ENCODE data around the gene CMSS1.
A peak's percentile ranks its signal among the peaks of the same experiment; 100 is the strongest.

CMSS1 gene

DNA sequence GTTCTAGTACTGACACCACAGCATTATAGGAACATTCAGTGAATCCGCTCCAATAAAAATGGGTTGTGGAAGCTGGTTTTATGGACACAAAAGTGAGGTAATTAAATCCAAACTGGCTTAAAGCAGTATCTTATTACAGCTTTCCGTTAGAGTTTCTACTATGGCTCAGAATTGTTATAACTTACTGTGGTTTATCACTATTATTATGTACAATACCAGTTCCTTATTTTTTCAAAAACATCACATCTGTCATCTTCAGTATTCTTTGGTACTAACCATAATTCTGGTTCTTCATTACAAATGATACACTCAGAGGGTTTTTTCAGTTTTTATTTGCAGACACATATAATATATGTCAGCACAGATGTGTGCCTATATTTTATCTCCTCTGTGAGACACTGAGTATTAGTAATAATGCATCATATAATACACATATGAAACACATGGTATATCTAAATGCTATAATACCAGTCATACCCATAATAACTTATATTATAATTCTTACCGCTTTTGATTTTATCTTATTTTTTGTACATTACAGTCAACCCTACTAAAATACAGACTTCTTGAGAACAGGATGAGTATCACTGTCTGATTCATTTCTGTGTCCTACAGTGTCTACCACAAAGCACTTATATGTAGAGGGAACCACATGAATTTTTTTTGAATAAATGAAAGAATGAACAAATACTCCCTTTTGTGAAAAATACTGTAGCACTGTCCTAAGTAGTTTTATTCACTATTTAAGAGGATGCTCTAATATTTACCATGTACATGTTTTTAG is 39.0 kb downstream of the CMSS1 start:
- DNase-seq = no peak

DNA sequence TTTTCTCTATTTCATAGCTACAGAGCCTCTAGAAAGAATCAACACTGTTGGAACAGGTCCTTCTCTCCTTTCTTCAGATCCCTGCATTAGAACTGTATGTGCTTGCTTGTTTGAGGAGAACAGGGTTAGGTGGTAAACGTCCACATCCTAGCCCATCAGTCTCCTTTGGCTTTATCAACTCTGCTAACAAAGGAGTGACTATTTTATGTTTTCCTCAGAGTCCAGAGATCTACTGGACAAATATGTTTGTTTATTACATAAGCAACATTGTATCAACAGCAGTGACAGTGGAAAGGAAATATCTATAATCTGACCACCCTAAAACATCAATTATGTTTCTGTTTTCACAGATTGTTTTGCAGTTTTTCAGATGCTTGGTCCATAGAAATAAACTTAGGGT is 39.6 kb downstream of the CMSS1 start:
- DNase-seq = no peak

DNA sequence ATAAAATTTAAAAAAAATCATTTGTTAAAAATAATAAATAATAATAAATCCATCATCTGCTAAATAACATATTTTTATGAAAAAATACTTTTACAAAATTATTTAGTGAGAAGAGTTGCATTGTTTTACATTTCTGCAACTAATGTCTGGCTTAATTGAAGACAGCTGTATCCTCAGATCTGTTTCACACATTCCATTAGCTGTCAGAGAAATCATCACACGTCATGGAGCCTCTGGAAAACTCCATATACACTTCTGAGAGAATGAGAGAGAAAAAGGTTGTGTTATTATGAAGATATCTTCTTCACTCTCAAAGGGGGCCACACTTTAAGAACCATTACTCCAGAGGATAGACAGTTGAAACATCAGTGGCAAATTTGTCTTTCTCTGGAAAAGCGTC is 40.8 kb downstream of the CMSS1 start:
- no peak for DNase-seq

DNA sequence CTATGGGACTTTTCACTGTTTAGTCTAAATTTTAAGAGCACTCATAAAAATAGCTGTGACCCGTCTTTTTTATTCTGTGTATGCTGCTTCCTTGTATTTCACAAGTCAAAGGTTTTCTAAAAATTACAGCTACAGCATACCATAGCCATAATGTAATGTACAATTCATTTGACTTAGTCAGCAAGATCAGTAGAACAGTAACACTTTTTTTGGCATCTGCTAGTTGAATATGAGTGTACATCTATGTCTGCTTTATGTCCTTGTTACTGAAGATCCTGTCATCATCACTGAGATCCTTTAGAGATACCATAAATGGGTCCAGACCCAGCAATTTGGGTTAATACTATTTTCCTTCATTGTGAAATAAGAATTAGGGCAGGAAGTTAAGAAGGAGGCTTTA is 42.2 kb downstream of the CMSS1 start:
- peak; percentile 53 to 78 for DNase-seq

DNA sequence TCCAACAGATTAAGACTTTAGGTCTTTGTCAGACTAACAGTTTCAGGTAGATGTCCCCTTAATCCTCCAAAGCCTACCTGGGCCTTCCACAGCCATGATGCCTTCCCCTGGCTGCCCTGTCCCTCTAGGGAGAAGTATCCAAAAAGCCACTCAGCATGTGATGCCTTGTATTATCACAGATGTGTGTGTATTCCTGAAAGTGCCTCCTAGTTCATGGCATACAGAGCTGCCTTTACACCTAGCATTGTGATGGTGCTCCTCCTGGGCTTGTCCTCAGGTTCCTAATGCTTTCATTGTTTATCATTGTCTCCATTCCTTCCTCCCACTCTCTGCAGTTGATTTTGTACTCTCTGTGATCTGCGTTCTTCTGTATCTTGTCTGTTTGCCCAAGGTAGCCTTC is 43.6 kb downstream of the CMSS1 start:
- no peak for DNase-seq

DNA sequence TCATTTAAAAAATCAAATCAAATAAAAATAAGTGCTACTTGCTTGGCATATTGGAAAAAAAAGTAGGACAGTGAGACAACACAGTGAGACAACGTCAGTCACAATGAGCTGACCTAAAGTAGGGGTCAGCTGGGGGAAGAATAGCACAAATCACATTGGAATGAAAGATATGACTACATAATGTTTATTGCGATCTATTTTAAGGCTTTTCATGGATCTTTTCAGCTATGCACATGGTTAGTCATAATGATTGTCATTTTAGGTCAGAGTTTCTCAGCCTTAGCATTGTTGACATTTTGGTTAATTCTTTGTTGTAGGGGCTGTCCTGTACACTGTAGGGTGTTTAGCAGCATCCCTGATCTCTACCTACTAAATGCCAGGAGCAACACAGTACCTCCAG is 44.5 kb downstream of the CMSS1 start:
- DNase-seq = peak; percentile 35 to 73

DNA sequence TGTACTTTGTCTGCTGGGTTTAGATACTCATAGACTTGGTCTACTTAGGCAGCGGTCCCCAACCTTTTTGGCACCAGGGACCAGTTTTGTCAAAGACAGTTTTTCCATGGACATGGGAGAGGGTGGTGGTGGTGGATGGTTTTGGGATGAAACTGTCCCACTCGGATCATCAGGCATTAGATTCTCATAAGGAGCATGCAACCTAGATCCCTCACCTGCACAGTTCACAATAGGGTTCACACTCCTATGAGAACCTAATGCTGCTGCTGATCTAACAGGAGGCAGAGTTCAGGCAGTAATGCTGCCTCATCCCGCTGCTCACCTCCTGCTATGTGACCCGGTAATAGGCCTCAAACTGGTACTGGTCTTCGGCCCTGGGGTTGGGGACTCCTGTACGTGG is 45.3 kb downstream of the CMSS1 start:
- DNase-seq = no peak

DNA sequence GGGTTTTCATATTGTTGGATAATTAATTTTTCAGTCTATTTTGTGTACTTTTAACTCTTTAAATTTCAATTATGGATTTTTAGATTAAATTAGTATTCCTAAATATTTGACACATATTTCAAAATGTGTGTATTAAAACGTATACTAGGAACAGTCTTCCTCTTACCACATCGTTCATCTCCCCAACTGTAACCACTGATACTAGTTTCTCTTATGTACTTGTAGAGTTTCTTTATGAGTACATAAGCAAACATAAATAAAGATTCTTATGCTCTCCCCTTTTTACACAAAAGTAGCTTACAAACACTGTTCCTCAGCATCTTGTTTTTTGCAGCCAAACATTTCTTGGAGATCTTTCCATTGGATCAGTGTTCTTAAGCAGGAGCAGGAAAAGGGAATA is 45.9 kb downstream of the CMSS1 start:
- DNase-seq = no peak

DNA sequence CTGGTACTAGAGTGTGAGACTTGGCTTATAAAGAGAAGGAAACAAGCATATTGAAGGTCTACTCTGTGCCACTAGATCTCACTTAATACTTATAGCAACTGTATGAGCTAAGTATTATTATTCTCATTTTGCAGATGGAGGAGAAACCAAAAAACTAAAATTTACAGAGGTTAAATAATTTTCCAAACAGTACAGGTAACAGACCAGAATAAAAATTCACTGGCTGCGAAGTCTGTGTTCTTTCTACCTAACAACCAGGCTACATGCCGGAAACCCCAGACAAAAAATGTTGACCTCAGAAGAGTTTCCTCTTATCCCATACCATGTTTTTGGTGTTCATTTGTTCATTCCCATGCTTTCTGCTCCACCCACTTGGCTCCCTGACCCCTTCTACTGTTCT is 46.6 kb downstream of the CMSS1 start:
- no peak for DNase-seq

DNA sequence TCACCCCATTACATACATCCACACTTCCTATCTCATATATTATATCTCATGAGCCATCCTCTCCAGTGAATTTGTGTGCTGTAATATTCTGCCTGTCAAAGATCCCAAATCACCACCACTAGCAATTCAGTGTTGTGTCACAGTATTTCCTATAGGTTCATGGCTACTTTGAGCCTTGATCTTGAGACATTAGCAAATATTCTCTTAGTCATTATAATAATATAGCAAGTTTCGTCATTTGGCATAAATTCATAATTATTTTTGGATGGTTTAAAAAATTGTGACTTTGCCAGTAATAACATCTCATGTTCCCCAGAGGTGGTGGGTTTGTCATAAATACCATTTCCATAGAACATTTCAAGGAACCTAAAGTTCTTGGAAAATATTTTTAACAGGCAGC is 47.7 kb downstream of the CMSS1 start:
- DNase-seq = no peak

DNA sequence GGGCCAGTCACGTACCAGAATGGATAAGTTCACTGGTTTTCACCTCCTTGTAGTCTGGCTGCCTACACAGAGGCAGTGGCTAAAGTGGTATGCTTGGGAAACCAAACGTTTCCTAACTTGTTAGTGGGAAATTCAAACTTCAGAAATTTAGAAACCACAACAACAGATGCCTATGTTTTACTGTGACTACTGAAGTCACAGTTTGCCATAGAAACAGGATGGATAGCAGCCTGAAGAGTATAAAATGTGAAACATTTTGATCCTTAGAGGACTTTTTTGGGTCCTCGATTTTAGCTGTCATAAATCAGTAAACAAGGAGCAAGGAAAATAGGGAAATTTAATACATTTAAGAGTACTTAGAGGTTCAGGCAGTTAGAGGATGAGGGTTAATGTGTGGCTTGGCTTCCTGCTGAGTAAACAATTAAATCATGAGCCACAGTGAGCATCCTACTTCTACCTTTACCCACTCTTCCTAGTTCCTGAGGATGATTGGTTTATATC is 48.6 kb downstream of the CMSS1 start:
- peak in 1 of 2 experiments; percentile 64 for DNase-seq

DNA sequence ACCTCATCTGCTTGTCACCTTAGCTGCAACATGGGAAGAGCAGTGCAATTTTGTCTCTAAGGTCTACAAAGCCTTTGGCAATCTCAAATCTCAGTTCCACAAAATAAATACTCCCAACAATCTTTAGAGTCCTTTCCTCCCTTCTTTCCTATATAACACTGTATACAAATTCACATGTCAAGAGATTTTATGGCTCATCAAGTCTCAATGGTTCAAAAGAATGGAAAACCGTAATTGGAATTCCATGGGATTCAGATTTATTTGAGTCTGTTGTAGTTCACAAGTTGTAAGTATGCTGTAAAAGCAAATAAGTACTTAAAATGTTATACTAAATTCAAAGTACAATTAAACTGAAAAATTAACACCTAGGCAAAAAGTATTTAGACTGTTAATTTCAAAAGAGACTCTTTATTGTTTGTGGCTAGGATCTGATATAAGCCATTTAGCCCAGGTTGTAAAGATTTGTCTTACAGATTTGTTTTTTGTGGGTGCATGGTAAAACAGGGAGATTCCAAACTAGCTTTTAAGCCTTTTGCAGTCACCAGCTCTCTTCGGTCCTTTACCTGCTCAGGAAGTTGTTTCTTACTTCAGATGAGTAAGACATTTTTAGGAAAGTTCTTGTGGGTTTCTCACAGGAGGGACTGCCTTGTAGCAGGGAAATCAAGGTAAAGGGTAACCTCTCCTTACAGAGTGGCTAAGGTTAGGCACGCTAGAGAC is 50.1 kb downstream of the CMSS1 start:
- no peak for DNase-seq

DNA sequence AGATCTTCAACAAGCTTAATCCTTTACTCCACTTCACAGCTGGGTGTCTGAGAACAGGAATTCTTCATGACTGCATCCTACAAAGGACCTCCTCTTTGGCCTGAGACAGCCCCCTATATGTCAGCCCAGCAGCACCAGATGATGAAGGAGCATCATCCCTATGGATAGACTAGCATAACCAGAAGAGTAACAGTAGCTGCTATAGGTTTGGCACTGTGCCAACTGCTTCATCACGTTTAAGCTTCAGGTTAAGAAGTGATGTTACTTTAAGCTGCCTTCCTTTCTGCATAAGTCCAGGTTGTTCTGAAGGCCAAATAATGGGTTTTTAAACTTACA is 50.6 kb downstream of the CMSS1 start:
- no peak for DNase-seq

DNA sequence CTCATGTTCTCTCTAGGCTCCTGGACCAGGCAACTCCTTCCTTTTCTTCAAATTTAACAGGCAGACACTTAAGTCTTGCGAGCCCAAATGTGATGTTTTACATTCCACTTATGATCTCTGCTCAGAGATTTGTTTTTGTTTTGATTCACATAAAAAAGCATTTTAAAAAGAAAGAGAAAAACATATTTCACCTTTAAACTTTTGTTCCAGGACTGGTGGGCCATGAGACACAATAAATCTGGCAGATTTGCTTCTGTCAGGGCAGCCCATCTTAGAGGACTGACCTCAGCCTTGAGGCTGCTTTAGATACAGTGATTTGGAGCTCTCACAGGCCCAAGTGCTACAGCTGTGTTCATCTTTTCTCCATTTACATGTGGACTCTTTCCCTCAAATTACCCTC is 52.0 kb downstream of the CMSS1 start:
- no peak for DNase-seq

DNA sequence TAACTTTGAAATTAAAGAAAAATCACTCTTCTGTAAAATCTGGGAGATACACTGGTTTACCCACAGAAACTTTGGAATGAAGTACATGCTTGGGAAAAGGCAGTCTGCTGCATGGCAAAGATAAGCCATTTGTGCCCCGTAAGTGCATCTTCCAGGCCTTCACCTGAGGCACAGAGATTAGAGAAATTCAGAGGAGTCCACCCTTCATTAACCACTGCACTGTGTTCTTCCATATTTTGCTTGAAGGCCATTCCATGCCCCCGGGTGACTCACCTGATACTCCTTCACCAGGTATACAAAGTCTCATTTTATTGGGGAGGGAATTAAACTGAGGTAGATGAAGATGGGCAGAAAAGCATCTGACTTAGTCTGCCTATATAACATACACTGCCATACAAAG is 53.0 kb downstream of the CMSS1 start:
- no peak for DNase-seq

DNA sequence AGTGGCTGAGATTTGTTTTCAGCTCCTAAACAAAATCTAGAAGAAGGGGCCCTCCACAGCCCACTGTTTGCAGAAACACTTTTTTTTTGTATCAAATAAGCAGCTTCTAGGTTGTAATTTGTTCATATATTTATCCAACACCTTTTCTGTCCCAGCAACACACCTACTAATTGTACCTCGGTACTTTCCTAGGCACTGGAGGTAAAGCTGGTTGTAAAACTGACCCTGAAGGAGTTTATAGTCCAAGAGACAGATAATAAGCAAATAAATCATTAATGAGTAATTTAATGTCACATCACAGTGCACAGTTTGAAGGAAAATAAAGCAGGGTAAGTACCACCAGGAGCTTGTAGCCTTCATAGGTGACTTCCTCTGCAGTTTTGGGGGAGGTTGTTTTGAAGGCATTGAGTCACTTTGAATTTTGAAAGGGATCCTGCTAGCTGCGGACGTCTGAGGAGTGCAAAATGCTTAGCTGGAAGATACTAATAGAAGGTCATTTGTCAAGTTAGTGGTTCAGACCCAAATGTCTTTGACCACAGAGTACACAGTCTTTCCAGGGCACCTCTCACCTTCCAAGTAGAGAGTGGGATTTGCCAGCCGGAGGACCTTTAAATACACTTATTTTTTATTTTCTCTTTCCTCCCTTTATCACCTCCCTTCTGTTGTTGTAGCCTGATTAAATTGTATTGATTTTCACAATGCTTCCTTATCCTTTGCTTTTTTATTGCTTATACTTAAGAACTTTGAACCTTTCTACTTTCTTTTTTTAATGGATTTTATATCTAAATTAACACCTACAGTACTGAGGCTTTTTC is 53.8 kb downstream of the CMSS1 start:
- no peak for DNase-seq

DNA sequence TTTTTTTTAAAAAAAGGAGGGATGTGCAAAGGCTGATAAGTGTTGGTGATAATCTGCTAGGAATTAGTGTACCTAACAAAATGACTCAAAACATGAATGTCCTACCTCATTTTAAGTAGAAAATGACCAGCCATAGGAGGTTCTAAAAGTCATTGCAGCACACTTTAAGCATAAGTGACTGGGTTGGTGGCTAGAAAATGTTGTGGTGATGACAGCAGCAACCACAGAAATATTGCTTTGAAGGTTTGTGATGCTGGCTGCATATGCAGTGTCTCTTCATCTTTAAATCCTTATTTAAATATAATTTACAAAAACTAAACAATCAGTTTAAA is 55.2 kb downstream of the CMSS1 start:
- no peak for DNase-seq

DNA sequence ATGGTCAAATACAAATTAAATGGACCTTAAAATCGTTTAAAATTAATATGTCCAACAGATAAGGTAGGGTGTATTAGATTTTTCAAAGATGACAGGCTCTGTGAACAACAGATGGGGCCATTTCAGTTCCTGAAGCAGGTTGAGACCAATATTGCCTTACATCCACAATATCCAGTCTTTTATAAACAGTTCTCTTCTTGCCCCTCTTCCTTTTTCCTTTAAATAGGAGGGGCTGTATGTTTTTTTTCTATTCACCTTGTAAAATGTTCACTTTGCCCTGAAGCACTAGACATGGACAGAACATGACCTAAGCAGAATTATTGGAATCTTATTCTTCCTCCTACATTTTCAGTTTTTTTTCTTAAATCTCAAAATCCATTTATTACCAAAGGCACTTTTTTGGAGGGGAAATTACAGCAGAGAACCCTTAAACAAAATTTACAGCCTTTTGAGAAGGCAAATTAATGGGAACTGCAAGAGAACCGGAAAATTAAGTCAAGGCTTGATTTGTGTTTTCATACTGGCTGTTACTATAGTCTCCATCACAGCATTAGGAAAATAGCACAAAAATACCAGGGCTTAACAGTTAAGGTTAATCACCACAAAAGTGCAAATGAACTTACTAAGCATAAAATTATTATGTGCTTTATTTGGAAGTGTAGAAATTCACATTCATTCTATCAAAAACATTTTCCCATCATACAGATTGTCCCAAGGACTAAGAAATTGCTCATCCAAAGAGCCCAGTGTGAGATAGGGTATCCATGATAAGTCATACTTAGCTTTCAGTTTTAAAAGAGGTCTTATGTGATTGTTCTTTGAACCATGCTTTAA is 55.8 kb downstream of the CMSS1 start:
- DNase-seq = no peak

DNA sequence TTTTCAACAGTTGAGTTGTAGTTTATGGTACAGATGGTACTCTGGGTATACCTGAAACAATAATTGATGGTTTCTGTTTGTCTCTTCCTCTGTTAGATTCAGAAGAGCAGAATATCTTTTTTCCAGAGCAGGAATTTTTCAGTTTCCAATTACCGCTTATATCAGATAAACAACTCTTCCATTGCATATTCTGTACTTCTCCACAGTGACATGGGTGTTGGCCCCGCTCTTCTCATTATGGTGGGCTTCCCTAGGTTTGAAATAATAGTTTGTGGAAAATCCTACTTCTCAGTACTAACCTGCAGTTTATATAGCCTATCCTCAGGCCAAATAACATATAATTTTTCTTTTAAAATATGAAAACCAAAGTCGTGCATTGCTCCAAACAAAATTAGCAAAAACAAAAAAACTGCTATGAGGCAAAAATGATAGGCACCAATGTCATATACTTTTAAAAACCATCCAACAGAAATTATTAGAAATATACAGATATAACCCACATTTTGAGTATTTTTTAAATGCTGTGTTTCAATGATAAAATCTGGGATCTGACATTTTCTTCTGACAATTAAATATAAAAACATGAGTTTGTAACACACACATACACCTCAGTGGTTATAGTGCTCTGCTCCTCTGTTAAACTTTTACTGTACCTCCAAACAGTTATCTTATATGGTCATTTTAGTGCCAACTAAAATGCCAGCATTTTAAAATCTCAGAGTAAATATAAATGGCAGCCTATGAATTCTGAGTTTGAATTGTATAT is 56.8 kb downstream of the CMSS1 start:
- DNase-seq = no peak

DNA sequence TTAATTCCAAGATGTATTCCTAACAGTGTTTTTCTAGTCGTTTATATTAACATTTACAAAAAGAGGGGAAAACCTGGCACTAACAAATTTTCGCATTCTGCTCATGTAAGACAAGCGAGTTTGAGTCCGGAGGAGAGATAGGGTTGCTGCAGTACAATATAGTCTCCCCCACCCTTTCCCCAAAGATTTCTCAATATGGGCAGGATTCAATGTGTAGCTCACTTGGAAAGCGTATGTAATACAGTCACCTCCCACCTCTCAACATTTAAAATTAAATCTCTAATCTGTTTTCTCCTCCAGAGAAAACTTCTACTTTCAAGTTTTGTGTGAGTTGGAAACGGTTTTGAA is 57.9 kb downstream of the CMSS1 start:
- DNase-seq = no peak

DNA sequence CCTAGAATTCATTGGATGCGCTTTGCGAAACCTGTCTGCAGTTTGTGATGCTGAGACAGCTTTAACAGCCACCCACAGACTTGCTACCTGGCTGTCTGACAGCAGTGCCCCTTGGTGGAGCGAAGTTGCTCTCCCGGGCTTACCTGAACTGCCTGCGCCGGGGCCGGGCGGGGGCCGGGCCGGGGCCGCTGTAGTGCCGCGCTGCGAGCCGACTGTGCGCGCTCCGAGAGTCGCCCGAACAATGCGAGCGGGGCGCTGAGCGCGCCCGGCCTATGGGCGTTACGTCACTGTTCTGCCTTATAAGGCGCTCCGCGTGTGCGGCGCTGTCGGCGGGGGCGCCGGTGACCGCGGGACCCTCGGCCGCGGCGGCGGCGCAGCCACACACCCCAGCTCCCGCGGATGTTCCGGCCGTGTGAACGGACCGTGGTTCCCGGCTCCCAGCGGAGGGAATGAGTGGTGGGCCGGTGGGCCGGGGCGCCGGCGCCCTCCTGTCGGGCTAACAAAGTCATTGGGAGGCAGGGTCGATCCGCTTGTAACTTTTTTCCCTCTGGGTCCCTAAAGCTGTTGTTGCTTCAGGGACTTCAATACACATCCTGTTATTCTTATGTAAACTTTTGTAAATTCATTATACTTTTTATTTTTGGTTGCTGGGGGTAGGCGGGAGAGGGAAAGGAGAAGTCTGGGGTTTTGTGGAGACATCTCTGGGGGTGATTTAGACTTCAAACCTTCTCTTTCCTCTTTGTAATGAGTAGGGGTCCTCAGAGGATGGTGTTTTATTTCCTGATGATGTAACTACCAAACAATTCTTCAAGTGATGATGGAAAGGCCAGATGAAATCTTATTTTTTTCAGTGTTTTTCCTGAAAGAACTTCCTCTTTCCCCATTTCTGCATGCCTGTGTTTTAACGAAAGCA is 58.5 kb downstream of the CMSS1 start:
- no peak for DNase-seq

Data from SW 1271 (cell line).